T-cell (primary cell): ENCODE measurements around the gene PPP1R2. TPM values are rescaled to one million over a fixed set of nuclear protein-coding genes. Genes with fewer than 3 reads are reported as not detected.
A peak's percentile ranks its signal among the peaks of the same experiment; 100 is the strongest.

Experiments
- ATAC-seq, 4 experiments: fragments of 200-7000 bp in 3 of 4; fragments of 150-1000 bp in 1 of 4; cut with Tn5 transposase; replicated peaks in 1 of 4; 1 replicate in 3 of 4; 2 replicates in 1 of 4; pipeline ENCODE4 v1.10.0; 2021; ENCODE audit warnings: moderate library complexity in 3 of 4, mild to moderate bottlenecking in 2 of 4, moderate number of reproducible peaks in 1 of 4
- CTCF ChIA-PET, 2 donors: fragments of 300-600 bp; sonication (Branson Sonifier 250); formaldehyde crosslinking; loops; one replicate each; lab custom pipeline; 2022; ENCODE audit warnings: antibody characterized with exemption in 2 of 2; lab: Charles Lee
- POLR2A ChIA-PET, 2 donors: fragments of 300-600 bp; sonication (Branson Sonifier 250); formaldehyde crosslinking; loops; one replicate each; lab custom pipeline; 2022; ENCODE audit warnings: antibody characterized with exemption in 2 of 2; lab: Charles Lee
- DNase-seq, 35 experiments: peaks; one replicate each; pipeline versions ENCODE4 v3.0.0 to v3.0.0-alpha.2; 2013 to 2023
- H3K27ac ChIP-seq: one replicate; pipeline ENCODE4 v1.5.1; 2013; ENCODE audit warnings: low read length
- H3K27me3 ChIP-seq, 2 experiments: replicated peaks in 1 of 2; 1 replicate in 1 of 2; 2 replicates in 1 of 2; pipeline versions ENCODE4 v1.6.1 to v1.7.0; 2013; ENCODE audit warnings: low read length in 1 of 2, mixed read lengths in 1 of 2; ENCODE audit not compliant: control insufficient read depth in 2 of 2, insufficient read depth in 2 of 2; ENCODE audit errors: extremely low read depth in 1 of 2
- H3K36me3 ChIP-seq, 2 donors: 1 replicate in 1 of 2; 2 replicates in 1 of 2; pipeline versions ENCODE4 v1.6.1 to v1.7.0; 2013; ENCODE audit warnings: low read length in 1 of 2; ENCODE audit not compliant: control insufficient read depth in 2 of 2, insufficient read depth in 1 of 2; ENCODE audit errors: extremely low read depth in 1 of 2
- H3K4me1 ChIP-seq, 2 experiments: 1 replicate in 1 of 2; 2 replicates in 1 of 2; pipeline versions ENCODE4 v1.6.1 to v1.7.0; 2013; ENCODE audit warnings: low read length in 2 of 2, mixed read lengths in 1 of 2; ENCODE audit not compliant: insufficient read depth in 2 of 2, control insufficient read depth in 1 of 2; ENCODE audit errors: extremely low read depth in 1 of 2
- H3K4me3 ChIP-seq, 2 donors: 1 replicate in 1 of 2; 2 replicates in 1 of 2; pipeline versions ENCODE4 v1.5.1 to v1.7.0; 2013; ENCODE audit warnings: mild to moderate bottlenecking in 2 of 2, low read length in 1 of 2, moderate library complexity in 1 of 2; ENCODE audit not compliant: control insufficient read depth in 1 of 2; ENCODE audit errors: extremely low read depth in 1 of 2
- H3K9me3 ChIP-seq: 2 replicates; pipeline ENCODE4 v1.7.0; 2013
- H3K27ac Mint-ChIP-seq, 2 donors: one replicate each; pipeline ENCODE4 v1.8.0; 2020 to 2021; ENCODE audit warnings: mild to moderate bottlenecking in 2 of 2, mixed read lengths in 2 of 2
- H3K27me3 Mint-ChIP-seq, 2 donors: one replicate each; pipeline ENCODE4 v1.8.0; 2021 to 2022; ENCODE audit warnings: mixed read lengths in 2 of 2
- H3K36me3 Mint-ChIP-seq: one replicate; pipeline ENCODE4 v1.8.0; 2021; ENCODE audit warnings: mixed read lengths
- H3K4me1 Mint-ChIP-seq, 3 donors: one replicate each; pipeline ENCODE4 v1.8.0; 2020 to 2022; ENCODE audit warnings: mixed read lengths in 3 of 3, mild to moderate bottlenecking in 1 of 3
- H3K4me3 Mint-ChIP-seq, 3 donors: one replicate each; pipeline ENCODE4 v1.8.0; 2020 to 2022; ENCODE audit warnings: mild to moderate bottlenecking in 3 of 3, mixed read lengths in 3 of 3, moderate library complexity in 3 of 3
- H3K9me3 Mint-ChIP-seq, 3 donors: one replicate each; pipeline ENCODE4 v1.8.0; 2020 to 2022; ENCODE audit warnings: mixed read lengths in 3 of 3
- WGBS: methylation state at CpG from one replicate; pipeline ENCODE4 v1.1.5; 2013; ENCODE audit warnings: missing lambda C conversion rate; ENCODE audit not compliant: insufficient coverage; 5-methylcytosine and 5-hydroxymethylcytosine counted together
- total RNA-seq, 35 experiments: library from RNA in 6 of 35; stranded (reverse) in 6 of 35; fragments of 120-200 nt in 1 of 35; gene quantifications; one replicate each; pipeline versions ENCODE4 v1.2.1 to v1.2.4 and lab custom pipeline; 2013 to 2026

PPP1R2 gene
- total RNA-seq, 5 donors from 2014 or later (not counting 1 experiment from before 2014, with no cell fraction given): 113 to 154 (median 123) TPM

GRCh38 chr3:195540027-195540426 lies 3.1 kb downstream of the PPP1R2 start:
- ATAC-seq: no peak
- POLR2A ChIA-PET: interaction anchor here in 1 of 2 donors (0.6 kb wide), 1 partner anchor 269 kb away, joined by 3 read pairs; no protein-coding TSS in a partner anchor
- peak overlapping the region; percentile 89 to 93 (median 93) for H3K4me3 Mint-ChIP-seq
- no peak for DNase-seq
- no peaks in the 10 kb centered on the region for H3K27me3 Mint-ChIP-seq
- Histone ChIP-seq H3K27me3 (no peaks in the 10 kb centered on the region), H3K4me1 (peaks cover 42 to 68% of the 10 kb centered on the region in 2 experiments), H3K36me3 (peaks cover 0 to 2% of the 10 kb centered on the region in 2 donors), H3K9me3 (no peaks in the 10 kb centered on the region), H3K4me3 (peak overlapping the region; percentile 85 to 93), H3K27ac (peak overlapping the region; percentile 48)
- WGBS: 0% methylated on average over 6 of the region's 8 CpGs
- no peaks in the 10 kb centered on the region for H3K9me3 Mint-ChIP-seq
- peaks cover 65 to 77% (median 75%) of the 10 kb centered on the region in 3 donors for H3K4me1 Mint-ChIP-seq
- H3K36me3 Mint-ChIP-seq: peaks cover 18% of the 10 kb centered on the region
- CTCF ChIA-PET: no interaction called here
- H3K27ac Mint-ChIP-seq: peak overlapping the region; percentile 78 to 80

GRCh38 chr3:195539479-195539878 lies 3.6 kb downstream of the PPP1R2 start:
- Mint-ChIP-seq H3K4me1 (peaks cover 65 to 77% (median 75%) of the 10 kb centered on the region in 3 donors), H3K27me3 (no peaks in the 10 kb centered on the region), H3K36me3 (peaks cover 20% of the 10 kb centered on the region), H3K4me3 (peak overlapping the region; percentile 89 to 93 (median 93)), H3K27ac (peak overlapping the region; percentile 78 to 80), H3K9me3 (no peaks in the 10 kb centered on the region)
- DNase-seq (no peak), ATAC-seq (no peak)
- Histone ChIP-seq H3K27ac (peak overlapping the region; percentile 27), H3K9me3 (no peaks in the 10 kb centered on the region), H3K36me3 (peaks cover 0 to 4% of the 10 kb centered on the region in 2 donors), H3K27me3 (no peaks in the 10 kb centered on the region), H3K4me1 (peaks cover 42 to 66% of the 10 kb centered on the region in 2 experiments), H3K4me3 (peak overlapping the region; percentile 24 to 47)
- WGBS: 40% methylated on average over 3 of the region's 5 CpGs
- ChIA-PET CTCF (no interaction called here), POLR2A (no interaction called here)

GRCh38 chr3:195537995-195538394 lies 5.1 kb downstream of the PPP1R2 start:
- Mint-ChIP-seq H3K9me3 (no peaks in the 10 kb centered on the region), H3K4me3 (peak overlapping the region; percentile 73 to 93 (median 89)), H3K36me3 (peaks cover 27% of the 10 kb centered on the region), H3K4me1 (peaks cover 68 to 81% (median 78%) of the 10 kb centered on the region in 3 donors), H3K27me3 (no peaks in the 10 kb centered on the region), H3K27ac (peak overlapping the region; percentile 69 to 74)
- POLR2A ChIA-PET: interaction anchor here (0.6 to 1.0 kb wide), 7 partner anchors 10 to 542 kb away, joined by 3 to 8 read pairs (median 4); no protein-coding TSS in a partner anchor
- WGBS: no CpG with 5 or more reads among the region's 2 CpGs
- ATAC-seq: peak in 3 of 4 experiments; percentile 23 to 56 (median 25)
- H3K27ac ChIP-seq: no peak overlapping the region
- peak in 18 of 35 experiments; percentile 12 to 72 (median 29) for DNase-seq
- H3K27me3 ChIP-seq: no peaks in the 10 kb centered on the region
- CTCF ChIA-PET: interaction anchor here (0.6 to 2.0 kb wide), 9 partner anchors 8 to 1698 kb away, joined by 3 to 16 read pairs (median 4); partner anchors contain the start of gene XXYLT1 (in 2 of the 2)
- peak overlapping the region; percentile 19 to 36 for H3K4me3 ChIP-seq
- H3K9me3 ChIP-seq: no peaks in the 10 kb centered on the region
- peaks cover 42 to 60% of the 10 kb centered on the region in 2 experiments for H3K4me1 ChIP-seq
- H3K36me3 ChIP-seq: peaks cover 0 to 7% of the 10 kb centered on the region in 2 donors

- Mint-ChIP-seq H3K27ac (peak overlapping the region; percentile 20 to 73), H3K4me1 (peaks cover 87 to 94% (median 89%) of the 10 kb centered on the region in 3 donors), H3K9me3 (no peaks in the 10 kb centered on the region), H3K27me3 (no peaks in the 10 kb centered on the region), H3K36me3 (peaks cover 30% of the 10 kb centered on the region), H3K4me3 (peak overlapping the region; percentile 22 to 64 (median 39))
- Histone ChIP-seq H3K9me3 (no peaks in the 10 kb centered on the region), H3K27ac (no peak overlapping the region), H3K27me3 (no peaks in the 10 kb centered on the region), H3K4me1 (peaks cover 53 to 57% of the 10 kb centered on the region in 2 experiments), H3K4me3 (no peak overlapping the region), H3K36me3 (peaks cover 3 to 8% of the 10 kb centered on the region in 2 donors)
- POLR2A ChIA-PET: no interaction called here
- ATAC-seq (no peak), DNase-seq (no peak)
- WGBS: 94% methylated on average over 3 of the region's 5 CpGs
- CTCF ChIA-PET: no interaction called here
Measured at GRCh38 chr3:195535293-195535692, 7.8 kb downstream of the PPP1R2 start.

GRCh38 chr3:195532834-195533233 lies 10.3 kb downstream of the PPP1R2 start:
- H3K27me3 Mint-ChIP-seq: no peaks in the 10 kb centered on the region
- peaks cover 85 to 89% (median 85%) of the 10 kb centered on the region in 3 donors for H3K4me1 Mint-ChIP-seq
- CTCF ChIA-PET: interaction anchor here in 1 of 2 donors (1.0 to 1.9 kb wide), 4 partner anchors 9 to 262 kb away, joined by 4 to 8 read pairs (median 4); partner anchors contain the start of gene XXYLT1
- ATAC-seq: peak in 1 of 4 experiments; percentile 17
- no peaks in the 10 kb centered on the region for H3K9me3 Mint-ChIP-seq
- H3K27ac Mint-ChIP-seq: peak overlapping the region; percentile 21 to 73
- H3K36me3 ChIP-seq: peaks cover 8 to 15% of the 10 kb centered on the region in 2 donors
- peak overlapping the region; percentile 3 to 64 (median 6) for H3K4me3 Mint-ChIP-seq
- DNase-seq: no peak
- H3K36me3 Mint-ChIP-seq: peaks cover 33% of the 10 kb centered on the region
- H3K27me3 ChIP-seq: no peaks in the 10 kb centered on the region
- H3K4me1 ChIP-seq: peaks cover 35 to 42% of the 10 kb centered on the region in 2 experiments
- H3K27ac ChIP-seq: no peak overlapping the region
- no peaks in the 10 kb centered on the region for H3K9me3 ChIP-seq
- POLR2A ChIA-PET: interaction anchor here in 1 of 2 donors (1.7 kb wide), 1 partner anchor 9 kb away, joined by 6 read pairs; no protein-coding TSS in a partner anchor
- H3K4me3 ChIP-seq: no peak overlapping the region
- WGBS: 75% methylated on average over 2 of the region's 7 CpGs

GRCh38 chr3:195532345-195532744 lies 10.8 kb downstream of the PPP1R2 start:
- peaks cover 8 to 19% of the 10 kb centered on the region in 2 donors for H3K36me3 ChIP-seq
- Mint-ChIP-seq H3K36me3 (peaks cover 37% of the 10 kb centered on the region), H3K4me1 (peaks cover 84 to 88% (median 84%) of the 10 kb centered on the region in 3 donors), H3K27ac (peak overlapping the region; percentile 21 to 73), H3K4me3 (peak overlapping the region in 1 of 3 donors; percentile 64), H3K9me3 (no peaks in the 10 kb centered on the region), H3K27me3 (no peaks in the 10 kb centered on the region)
- H3K4me1 ChIP-seq: peaks cover 35 to 40% of the 10 kb centered on the region in 2 experiments
- ATAC-seq: no peak
- no CpG with 5 or more reads among the region's 3 CpGs for WGBS
- DNase-seq: no peak
- no peaks in the 10 kb centered on the region for H3K9me3 ChIP-seq
- POLR2A ChIA-PET: interaction anchor here in 1 of 2 donors (1.7 kb wide), 1 partner anchor 10 kb away, joined by 6 read pairs; no protein-coding TSS in a partner anchor
- H3K4me3 ChIP-seq: no peak overlapping the region
- no peak overlapping the region for H3K27ac ChIP-seq
- CTCF ChIA-PET: interaction anchor here (0.8 to 1.9 kb wide), 4 partner anchors 10 to 261 kb away, joined by 3 to 8 read pairs (median 4); partner anchors contain the start of gene XXYLT1 (in 1 of the 2)
- H3K27me3 ChIP-seq: no peaks in the 10 kb centered on the region
